Colonic mucosa (tissue), 4 donors: ENCODE results near the gene CARD19. TPM values are rescaled to one million over a fixed set of nuclear protein-coding genes. Genes with fewer than 3 reads are reported as not detected.

Experiments used
- DNase-seq: peaks from one replicate; pipeline ENCODE4 v3.0.0-alpha.2; 2020
- H3K27ac ChIP-seq: fragments of 200-600 bp; one replicate; pipeline ENCODE4 v1.8.0; 2021
- H3K27me3 ChIP-seq: fragments of 200-600 bp; one replicate; pipeline ENCODE4 v1.8.0; 2021
- H3K36me3 ChIP-seq: fragments of 200-600 bp; one replicate; pipeline ENCODE4 v1.8.0; 2021
- H3K4me1 ChIP-seq: fragments of 200-600 bp; one replicate; pipeline ENCODE4 v1.8.0; 2021; ENCODE audit warnings: mild to moderate bottlenecking
- H3K4me3 ChIP-seq: fragments of 200-600 bp; one replicate; pipeline ENCODE4 v1.8.0; 2021
- H3K9ac ChIP-seq, 2 donors: one replicate each; pipeline ENCODE4 v1.7.0; 2013; ENCODE audit warnings: control low read depth in 2 of 2, low read depth in 2 of 2, low read length in 2 of 2
- H3K9me3 ChIP-seq: fragments of 200-600 bp; one replicate; pipeline ENCODE4 v1.8.0; 2021
- CTCF ChIP-seq: fragments of 200-600 bp; IDR thresholded peaks from one replicate; pipeline ENCODE4 v1.8.0; 2022; ENCODE audit warnings: antibody characterized with exemption, mild to moderate bottlenecking
- intact Hi-C: fragments of 100-400 bp; cut with DNase I; formaldehyde crosslinking; loops from one replicate; pipeline ENCODE4 v1.14.1; 2022
- total RNA-seq, 2 donors: library from RNA; stranded (reverse); fragmentation: NEBNext Ultra II Directional in 1 of 2; extraction: Animal tissue kit (Norgen Biotek cat#: 25700) in 1 of 2; gene quantifications; one replicate each; pipeline ENCODE4 v1.2.1, GENCODE V29; 2021
- donor health status: healthy.
- donor health status: DM: no; HTN: no; CAD: no.
- donor health status: DM: no; HTN: no; CAD: no.

Gene CARD19
- total RNA-seq, 2 donors from 2014 or later, result 48.6 to 56.3 TPM

- H3K27ac ChIP-seq, result no peak overlapping the region
- no peak for DNase-seq
- H3K4me3 ChIP-seq, result no peak overlapping the region
- no peak for TF ChIP-seq CTCF
- no peaks in the 10 kb centered on the region for H3K36me3 ChIP-seq
- H3K4me1 ChIP-seq, result no peaks in the 10 kb centered on the region
- H3K27me3 ChIP-seq, result no peaks in the 10 kb centered on the region
- intact Hi-C loops, result no loop called here
- no peak overlapping the region for H3K9ac ChIP-seq
- H3K9me3 ChIP-seq, result no peaks in the 10 kb centered on the region
Measured at GRCh38 chr9:93148721-93149120, 52.7 kb downstream of the CARD19 start.

- Histone ChIP-seq H3K9me3 (no peaks in the 10 kb centered on the region), H3K4me3 (no peak overlapping the region), H3K9ac (no peak overlapping the region), H3K4me1 (no peaks in the 10 kb centered on the region), H3K27me3 (no peaks in the 10 kb centered on the region), H3K36me3 (no peaks in the 10 kb centered on the region), H3K27ac (no peak overlapping the region)
- no peak for TF ChIP-seq CTCF
- intact Hi-C loops, result no loop called here
- DNase-seq, result no peak
Measured at GRCh38 chr9:93149361-93149760, 53.3 kb downstream of the CARD19 start.

- no peaks in the 10 kb centered on the region for H3K9me3 ChIP-seq
- intact Hi-C loops, result no loop called here
- TF ChIP-seq CTCF, result no peak
- no peak overlapping the region for H3K27ac ChIP-seq
- no peaks in the 10 kb centered on the region for H3K4me1 ChIP-seq
- DNase-seq, result no peak
- no peak overlapping the region for H3K4me3 ChIP-seq
- H3K9ac ChIP-seq, result no peak overlapping the region
- H3K36me3 ChIP-seq, result no peaks in the 10 kb centered on the region
- H3K27me3 ChIP-seq, result no peaks in the 10 kb centered on the region
Measured at GRCh38 chr9:93151097-93151784, 55.2 kb downstream of the CARD19 start.

- H3K27ac ChIP-seq, result no peak overlapping the region
- no peak overlapping the region for H3K9ac ChIP-seq
- no peaks in the 10 kb centered on the region for H3K27me3 ChIP-seq
- H3K4me3 ChIP-seq, result no peak overlapping the region
- intact Hi-C loops, result no loop called here
- TF ChIP-seq CTCF, result peak; percentile 45
- no peaks in the 10 kb centered on the region for H3K9me3 ChIP-seq
- H3K36me3 ChIP-seq, result no peaks in the 10 kb centered on the region
- H3K4me1 ChIP-seq, result no peaks in the 10 kb centered on the region
- DNase-seq, result peak; percentile 53
Measured at GRCh38 chr9:93154293-93154903, 58.4 kb downstream of the CARD19 start.

- Histone ChIP-seq H3K4me1 (no peaks in the 10 kb centered on the region), H3K4me3 (no peak overlapping the region), H3K27ac (no peak overlapping the region), H3K9ac (no peak overlapping the region), H3K36me3 (no peaks in the 10 kb centered on the region), H3K27me3 (no peaks in the 10 kb centered on the region), H3K9me3 (no peaks in the 10 kb centered on the region)
- intact Hi-C loops, result no loop called here
- TF ChIP-seq CTCF, result no peak
- DNase-seq, result no peak
Measured at GRCh38 chr9:93155716-93156474, 59.9 kb downstream of the CARD19 start.
